Keratinocyte (primary cell): Measurements from ENCODE around the gene ULK3. TPM values are rescaled to one million over a fixed set of nuclear protein-coding genes. Genes with fewer than 3 reads are reported as not detected.

Experiments used
- DNase-seq: peaks from one replicate; pipeline ENCODE4 v3.0.0-alpha.2; 2011; ENCODE audit warnings: low read depth, missing footprints, low spot score
- FAIRE-seq: peaks from 2 replicates; lab custom pipeline; 2011; peaks lifted over from hg19 to GRCh38; lab: Jason Lieb, UNC
- H2AFZ ChIP-seq: 2 replicates; pipeline ENCODE4 v1.6.0; 2012; ENCODE audit warnings: low read length, control low read depth, inconsistent platforms; ENCODE audit not compliant: control insufficient read depth
- H3K27ac ChIP-seq: 2 replicates; pipeline ENCODE4 v1.5.1; 2011; ENCODE audit warnings: low read length; ENCODE audit not compliant: control insufficient read depth, insufficient read depth
- H3K27me3 ChIP-seq: 3 replicates; pipeline ENCODE4 v1.6.0; 2011; ENCODE audit warnings: low read length; ENCODE audit not compliant: control insufficient read depth, insufficient read depth; ENCODE audit errors: extremely low read depth
- H3K36me3 ChIP-seq, 2 experiments: 2 replicates in 1 of 2; 3 replicates in 1 of 2; pipeline ENCODE4 v1.5.1; 2011; ENCODE audit warnings: low read length in 2 of 2, mild to moderate bottlenecking in 1 of 2; ENCODE audit not compliant: control insufficient read depth in 2 of 2, insufficient read depth in 2 of 2; ENCODE audit errors: extremely low read depth in 1 of 2
- H3K4me1 ChIP-seq: 3 replicates; pipeline ENCODE4 v1.5.1; 2011; ENCODE audit warnings: low read length; ENCODE audit not compliant: control insufficient read depth, insufficient read depth; ENCODE audit errors: extremely low read depth
- H3K4me2 ChIP-seq: 3 replicates; pipeline ENCODE4 v1.6.0; 2011; ENCODE audit warnings: low read depth, low read length; ENCODE audit not compliant: control insufficient read depth, insufficient read depth; ENCODE audit errors: extremely low read depth
- H3K4me3 ChIP-seq, 3 experiments: fragments of 200-600 bp in 1 of 3; sonication (generic) in 1 of 3; 2 replicates in 2 of 3; 3 replicates in 1 of 3; pipeline ENCODE4 v1.5.1; 2011 to 2016; ENCODE audit warnings: low read length in 3 of 3, mild to moderate bottlenecking in 3 of 3, control low read depth in 2 of 3, inconsistent platforms in 1 of 3, low read depth in 1 of 3, mixed read lengths in 1 of 3, mixed run types in 1 of 3, moderate library complexity in 1 of 3; ENCODE audit not compliant: control insufficient read depth in 2 of 3, insufficient read depth in 2 of 3; ENCODE audit errors: extremely low read depth in 1 of 3
- H3K79me2 ChIP-seq: 2 replicates; pipeline ENCODE4 v1.6.0; 2012; ENCODE audit warnings: low read length; ENCODE audit not compliant: control insufficient read depth, insufficient read depth
- H3K9ac ChIP-seq: 3 replicates; pipeline ENCODE4 v1.6.0; 2011; ENCODE audit warnings: low read length; ENCODE audit not compliant: control insufficient read depth, insufficient read depth; ENCODE audit errors: extremely low read depth
- H3K9me1 ChIP-seq: 3 replicates; pipeline ENCODE4 v1.6.0; 2011; ENCODE audit warnings: low read length; ENCODE audit not compliant: control insufficient read depth, insufficient read depth; ENCODE audit errors: extremely low read depth
- H3K9me3 ChIP-seq: 2 replicates; pipeline ENCODE4 v1.5.1; 2012; ENCODE audit warnings: low read depth, low read length; ENCODE audit not compliant: control insufficient read depth
- H4K20me1 ChIP-seq: 3 replicates; pipeline ENCODE4 v1.6.0; 2011; ENCODE audit warnings: low read length; ENCODE audit not compliant: control insufficient read depth, insufficient read depth; ENCODE audit errors: extremely low read depth
- EZH2 ChIP-seq: IDR thresholded peaks from one replicate; pipeline ENCODE4 v1.6.1; 2012; ENCODE audit warnings: inconsistent platforms, mild to moderate bottlenecking, low read length, moderate library complexity
- dilution Hi-C: fragments of 300-500 bp; cut with MboI; formaldehyde crosslinking; loops from one replicate; pipeline ENCODE4 v1.7.0; 2020; ENCODE audit warnings: low sequenced_read_pairs; ENCODE audit not compliant: extremely low pct_ligation_motif_present
- polyA plus RNA-seq, 5 experiments: library from polyadenylated mRNA; depleted of rRNA in 3 of 5; stranded (reverse) in 3 of 5; stranded (forward) in 1 of 5; unstranded in 1 of 5; fragments of >200 nt; gene quantifications; 1 replicate in 1 of 5; 2 replicates in 3 of 5; 3 replicates in 1 of 5; pipeline versions ENCODE4 v1.2.1 to v1.2.3, GENCODE V29; 2011 to 2012; ENCODE audit warnings: missing spikeins in 2 of 5, low read depth in 1 of 5, low replicate concordance in 1 of 5
- TF ChIP-seq, protein P1 (sequence below), 3 experiments: IDR thresholded peaks in 1 of 3; conservative IDR thresholded peaks in 1 of 3; optimal IDR thresholded peaks in 1 of 3; 2 replicates in 2 of 3; 3 replicates in 1 of 3; pipeline versions ENCODE3 to v1.5.1; 2011; ENCODE audit warnings: low read length in 3 of 3, mild to moderate bottlenecking in 3 of 3, moderate library complexity in 2 of 3, control low read depth in 1 of 3, inconsistent platforms in 1 of 3; ENCODE audit not compliant: insufficient read depth in 2 of 3; ENCODE audit errors: extremely low read depth in 1 of 3

ULK3 gene
- polyA plus RNA-seq, 1 donor (not counting 4 experiments of a cell fraction or from before 2014, with no cell fraction given): 16.5 TPM

DNA sequence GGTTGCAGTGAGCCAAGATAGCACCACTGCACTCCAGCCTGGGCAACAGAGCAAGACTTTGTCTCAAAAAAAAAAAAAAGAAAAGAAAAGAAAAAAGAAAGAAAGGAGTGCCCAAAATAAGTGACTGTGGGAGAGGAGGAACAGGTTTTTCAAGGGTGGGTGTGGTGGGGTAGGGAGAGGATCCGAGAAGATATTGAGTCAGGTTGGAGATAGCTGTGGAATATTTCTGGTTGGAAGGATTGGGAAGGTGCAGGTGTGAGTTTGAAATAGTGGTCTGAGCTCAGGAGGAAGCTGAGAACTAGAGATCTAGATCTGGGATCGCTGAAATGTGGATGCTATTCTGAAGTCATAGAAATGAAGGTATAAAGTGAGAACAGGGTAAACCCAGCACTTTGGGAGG lies 22.4 kb upstream of the ULK3 start:
- Histone ChIP-seq H3K9me3 (no peaks in the 10 kb centered on the region), H3K79me2 (peaks cover 46% of the 10 kb centered on the region), H3K27ac (peak overlapping the region; percentile 62), H4K20me1 (peaks cover 5% of the 10 kb centered on the region), H2AFZ (no peak overlapping the region), H3K27me3 (no peaks in the 10 kb centered on the region), H3K9ac (no peak overlapping the region), H3K4me3 (no peak overlapping the region), H3K9me1 (peaks cover 4% of the 10 kb centered on the region), H3K4me1 (peaks cover 66% of the 10 kb centered on the region), H3K4me2 (peak overlapping the region; percentile 45), H3K36me3 (peaks cover 0 to 1% of the 10 kb centered on the region in 2 experiments)
- dilution Hi-C loops: no loop called here
- DNase-seq: no peak
- TF ChIP-seq, protein P1, sequence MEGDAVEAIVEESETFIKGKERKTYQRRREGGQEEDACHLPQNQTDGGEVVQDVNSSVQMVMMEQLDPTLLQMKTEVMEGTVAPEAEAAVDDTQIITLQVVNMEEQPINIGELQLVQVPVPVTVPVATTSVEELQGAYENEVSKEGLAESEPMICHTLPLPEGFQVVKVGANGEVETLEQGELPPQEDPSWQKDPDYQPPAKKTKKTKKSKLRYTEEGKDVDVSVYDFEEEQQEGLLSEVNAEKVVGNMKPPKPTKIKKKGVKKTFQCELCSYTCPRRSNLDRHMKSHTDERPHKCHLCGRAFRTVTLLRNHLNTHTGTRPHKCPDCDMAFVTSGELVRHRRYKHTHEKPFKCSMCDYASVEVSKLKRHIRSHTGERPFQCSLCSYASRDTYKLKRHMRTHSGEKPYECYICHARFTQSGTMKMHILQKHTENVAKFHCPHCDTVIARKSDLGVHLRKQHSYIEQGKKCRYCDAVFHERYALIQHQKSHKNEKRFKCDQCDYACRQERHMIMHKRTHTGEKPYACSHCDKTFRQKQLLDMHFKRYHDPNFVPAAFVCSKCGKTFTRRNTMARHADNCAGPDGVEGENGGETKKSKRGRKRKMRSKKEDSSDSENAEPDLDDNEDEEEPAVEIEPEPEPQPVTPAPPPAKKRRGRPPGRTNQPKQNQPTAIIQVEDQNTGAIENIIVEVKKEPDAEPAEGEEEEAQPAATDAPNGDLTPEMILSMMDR (optimal IDR thresholded peaks at IDR 0.05 in 1 of 3, IDR thresholded peaks at IDR 0.05 in 1 of 3, conservative IDR thresholded peaks at IDR 0.05 in 1 of 3; ENCODE audit: extremely low read depth in 1 of 3, insufficient read depth in 2 of 3, low read length in 3 of 3): no peak
- no peak for TF ChIP-seq EZH2
- FAIRE-seq: no peak

DNA sequence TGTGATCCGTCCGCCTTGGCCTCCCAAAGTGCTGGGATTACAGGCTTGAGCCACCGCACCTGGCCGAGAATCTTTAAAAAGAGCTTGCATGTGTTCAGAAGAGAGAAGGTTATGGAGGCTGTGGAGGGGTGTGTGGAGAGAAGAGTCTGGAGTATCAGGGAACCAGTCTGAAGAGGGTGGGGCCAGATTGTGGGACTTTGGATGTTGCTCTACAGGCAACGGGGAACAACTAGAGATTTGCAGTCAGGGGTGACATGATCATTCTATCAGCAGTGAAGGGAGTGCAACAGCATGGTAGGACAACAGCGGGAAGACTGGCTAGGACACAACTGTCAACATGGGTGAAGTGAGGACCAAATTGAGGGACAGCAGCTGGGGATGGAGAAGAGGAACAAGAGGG lies 21.3 kb upstream of the ULK3 start:
- peaks cover 40% of the 10 kb centered on the region for H3K79me2 ChIP-seq
- peak overlapping the region; percentile 45 for H3K27ac ChIP-seq
- peaks cover 0 to 1% of the 10 kb centered on the region in 2 experiments for H3K36me3 ChIP-seq
- no peak for TF ChIP-seq EZH2
- TF ChIP-seq, protein P1 (optimal IDR thresholded peaks at IDR 0.05 in 1 of 3, IDR thresholded peaks at IDR 0.05 in 1 of 3, conservative IDR thresholded peaks at IDR 0.05 in 1 of 3; ENCODE audit: extremely low read depth in 1 of 3, insufficient read depth in 2 of 3, low read length in 3 of 3): no peak
- no peak overlapping the region for H3K4me2 ChIP-seq
- dilution Hi-C loops: no loop called here
- H3K4me3 ChIP-seq: no peak overlapping the region
- H3K9me1 ChIP-seq: peaks cover 4% of the 10 kb centered on the region
- H2AFZ ChIP-seq: no peak overlapping the region
- H3K9me3 ChIP-seq: no peaks in the 10 kb centered on the region
- H4K20me1 ChIP-seq: no peaks in the 10 kb centered on the region
- FAIRE-seq (no peak), DNase-seq (no peak)
- H3K4me1 ChIP-seq: peaks cover 56% of the 10 kb centered on the region
- no peak overlapping the region for H3K9ac ChIP-seq
- H3K27me3 ChIP-seq: no peaks in the 10 kb centered on the region
